GM21381 (cell line): ENCODE measurements around the gene EID3.
"Not testable (repeated sequence)": the region's sequence is repeated elsewhere in the genome, so short reads cannot be mapped to it uniquely, and the experiment has no call there.

Source experiments
- ATAC-seq: cut with Tn5 transposase; IDR thresholded peaks from one replicate; pipeline ENCODE4 v1.9.1; 2021; ENCODE audit warnings: mild to moderate bottlenecking, moderate library complexity; ENCODE audit not compliant: unreplicated experiment

Gene EID3

DNA sequence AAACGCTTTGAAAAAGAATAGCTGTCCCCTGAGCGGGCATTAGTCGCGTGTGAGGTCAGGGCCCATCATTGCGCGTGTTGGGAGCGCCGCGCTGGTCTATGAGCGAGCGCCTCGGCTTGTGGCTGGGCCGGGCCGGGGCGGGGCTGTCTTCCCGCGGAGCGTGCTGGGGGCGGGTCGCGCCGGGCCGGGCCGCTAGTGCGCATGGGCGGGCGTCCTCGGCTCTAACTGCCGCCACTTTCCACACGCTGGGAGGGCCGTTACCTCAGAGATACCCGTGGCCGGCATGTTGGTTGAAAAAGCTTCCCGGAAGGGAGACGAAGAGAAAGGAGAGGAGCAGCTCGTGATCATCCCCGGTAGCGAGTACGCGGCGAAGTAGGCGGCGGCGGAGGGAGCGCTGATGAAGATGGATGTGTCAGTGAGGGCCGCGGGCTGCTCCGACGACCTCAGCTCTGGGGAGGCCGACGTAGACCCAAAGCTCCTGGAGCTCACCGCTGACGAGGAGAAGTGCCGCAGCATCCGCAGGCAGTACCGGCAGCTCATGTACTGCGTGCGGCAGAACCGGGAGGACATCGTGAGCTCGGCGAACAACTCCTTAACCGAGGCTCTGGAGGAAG, at the start of gene EID3:
Gene EID3, plus strand, starts transcription at position 202 of the 614 bp plus-strand sequence. Its CDS starts 196 bp downstream, at position 398.
- ATAC-seq: peak; percentile 90

- ATAC-seq: no peak
Observed at GRCh38 chr12:104257913-104258472, 45.5 kb upstream of the EID3 start.

DNA sequence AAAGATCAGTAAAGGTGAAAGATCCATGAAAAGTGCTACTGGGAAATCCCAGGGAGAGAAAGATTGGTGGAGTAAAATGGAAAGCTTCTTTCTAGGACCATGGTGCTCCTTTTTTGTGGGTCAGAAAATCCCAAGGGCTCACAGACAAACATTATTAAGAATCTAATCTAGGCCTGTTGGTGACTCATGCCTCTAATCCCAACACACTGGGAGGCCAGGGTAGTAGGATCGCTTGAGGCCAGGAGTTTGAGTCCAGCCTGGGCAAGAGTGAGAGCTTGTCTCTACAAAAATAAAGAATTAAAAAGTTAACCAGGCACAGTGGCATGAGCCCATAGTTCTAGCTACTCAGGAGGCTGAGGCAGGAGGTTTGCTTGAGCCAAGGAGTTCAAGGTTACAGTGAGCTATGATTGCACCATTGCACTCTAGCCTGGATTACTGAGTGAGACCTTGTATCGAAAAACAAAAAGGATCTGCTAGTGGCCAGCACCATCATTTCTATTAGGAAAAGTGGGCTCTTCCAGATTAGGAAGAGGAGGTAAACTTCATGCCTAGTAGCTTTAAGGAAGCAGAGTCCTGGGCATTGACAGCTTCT, 45.0 kb upstream of the EID3 start:
- ATAC-seq: no peak

- ATAC-seq: no peak
Observed at GRCh38 chr12:104263026-104263425, 40.5 kb upstream of the EID3 start.

GRCh38 chr12:104263580-104264358, 39.8 kb upstream of the EID3 start:
- ATAC-seq: no peak

DNA sequence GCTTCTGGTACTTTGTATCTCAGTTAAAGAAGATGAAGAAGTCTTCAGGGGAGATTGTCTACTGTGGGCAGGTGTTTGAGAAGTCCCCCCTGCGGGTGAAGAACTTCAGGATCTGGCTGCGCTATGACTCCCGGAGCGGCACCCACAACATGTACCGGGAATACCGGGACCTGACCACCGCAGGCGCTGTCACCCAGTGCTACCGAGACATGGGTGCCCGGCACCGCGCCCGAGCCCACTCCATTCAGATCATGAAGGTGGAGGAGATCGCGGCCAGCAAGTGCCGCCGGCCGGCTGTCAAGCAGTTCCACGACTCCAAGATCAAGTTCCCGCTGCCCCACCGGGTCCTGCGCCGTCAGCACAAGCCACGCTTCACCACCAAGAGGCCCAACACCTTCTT, 38.1 kb upstream of the EID3 start:
- ATAC-seq: not testable (repeated sequence)

- ATAC-seq: no peak
Observed at GRCh38 chr12:104272938-104273337, 30.6 kb upstream of the EID3 start.

DNA sequence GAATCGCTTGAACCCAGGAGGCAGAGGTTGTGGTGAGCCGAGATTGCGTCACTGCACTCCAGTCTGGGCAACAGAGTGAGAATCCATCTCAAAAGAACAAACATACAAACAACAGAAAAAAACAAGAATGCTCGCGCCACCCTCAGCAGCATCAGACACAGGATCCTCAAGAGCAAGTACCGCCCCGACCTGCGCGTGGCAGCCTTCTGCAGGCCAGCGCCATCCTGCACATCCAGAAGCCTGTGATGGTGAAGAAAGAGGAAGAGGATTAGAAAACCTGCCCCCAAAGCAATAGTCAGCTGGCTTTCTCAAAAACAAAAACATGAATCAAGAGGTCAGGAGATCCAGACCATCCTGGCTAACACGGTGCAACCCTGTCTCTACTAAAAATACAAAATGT, 30.0 kb upstream of the EID3 start:
- no peak for ATAC-seq

GRCh38 chr12:104274811-104275210, 28.7 kb upstream of the EID3 start:
- ATAC-seq: no peak

DNA sequence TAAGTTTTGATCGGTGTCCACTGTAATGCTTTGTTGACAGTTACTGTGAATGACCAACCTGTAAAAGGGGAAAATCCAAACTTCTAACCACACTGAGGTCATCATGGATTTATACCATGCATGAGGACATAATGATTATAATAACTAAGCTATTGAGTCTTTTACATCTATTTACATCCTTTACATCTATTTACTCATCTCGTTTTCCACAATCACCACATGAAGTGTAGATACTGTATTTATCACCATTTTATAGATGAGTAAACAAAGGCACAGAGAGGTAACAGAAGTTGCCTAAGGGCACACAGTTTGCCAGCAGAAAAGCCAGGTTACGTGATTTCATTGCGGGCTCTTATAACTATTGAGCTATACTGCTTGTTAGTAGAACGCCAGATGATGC, 27.9 kb upstream of the EID3 start:
- ATAC-seq: peak; percentile 12

DNA sequence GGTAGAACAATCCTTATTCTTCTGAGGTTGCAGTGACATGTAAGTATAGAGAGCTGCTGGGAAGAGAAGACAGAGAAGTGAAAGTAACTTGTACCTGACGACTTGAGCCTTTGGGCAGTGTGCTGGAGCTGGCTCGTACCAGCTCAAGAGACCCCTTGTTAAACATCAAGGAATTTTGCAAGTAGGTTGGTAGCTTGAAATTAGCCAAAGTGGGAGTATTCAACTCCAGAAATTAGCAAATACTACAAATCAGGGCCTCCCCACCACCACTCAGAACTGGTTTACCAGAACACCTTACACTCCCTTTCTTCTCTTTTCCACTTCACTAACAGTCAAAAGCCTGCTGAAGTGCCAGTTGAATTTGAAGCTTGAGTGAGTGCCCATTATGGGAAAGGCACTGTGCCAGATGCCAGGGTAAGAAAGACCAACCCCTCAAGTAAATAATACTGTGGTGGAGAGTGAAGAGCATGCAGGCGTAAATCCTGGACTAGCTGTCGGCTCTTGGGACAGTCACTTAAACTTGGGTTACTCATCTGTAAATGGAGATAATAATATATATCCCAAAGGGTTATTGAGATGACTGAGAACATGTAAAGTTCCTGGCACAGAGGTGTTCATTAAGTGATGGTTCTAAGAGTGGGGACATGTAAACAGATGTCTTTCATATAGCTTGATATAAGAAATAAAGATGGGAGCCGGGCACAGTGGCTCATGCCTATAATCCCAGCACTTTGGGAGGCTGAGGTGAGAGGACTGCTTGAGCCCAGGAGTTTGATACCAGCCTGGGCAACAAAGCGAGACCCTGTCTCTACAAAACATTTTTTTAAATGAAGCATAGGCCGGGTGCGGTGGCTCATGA, 27.0 kb upstream of the EID3 start:
- peak; percentile 73 for ATAC-seq

- no peak for ATAC-seq
Observed at GRCh38 chr12:104279164-104279563, 24.4 kb upstream of the EID3 start.

DNA sequence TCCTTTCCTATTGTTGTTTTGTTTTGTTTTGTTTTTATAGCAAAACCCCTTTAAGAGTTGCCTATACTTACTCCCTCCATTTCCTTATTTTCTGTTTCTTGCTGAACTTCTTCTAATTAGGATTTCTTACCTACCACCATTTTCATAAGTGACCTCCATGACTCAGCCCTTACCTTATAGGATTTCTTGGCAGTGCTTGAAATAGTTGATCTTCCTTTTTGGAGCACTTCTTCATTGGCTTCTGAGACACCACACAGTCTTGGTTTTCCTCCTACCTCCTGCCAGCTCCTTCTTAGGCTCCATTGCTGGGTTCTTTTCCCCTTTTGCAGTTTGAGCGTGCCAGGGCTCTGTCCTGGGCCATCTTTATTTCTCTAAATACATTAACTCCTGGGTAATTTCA, 23.4 kb upstream of the EID3 start:
- no peak for ATAC-seq

GRCh38 chr12:104280717-104281458, 22.7 kb upstream of the EID3 start:
- no peak for ATAC-seq

- ATAC-seq: no peak
Observed at GRCh38 chr12:104281636-104282035, 21.9 kb upstream of the EID3 start.

DNA sequence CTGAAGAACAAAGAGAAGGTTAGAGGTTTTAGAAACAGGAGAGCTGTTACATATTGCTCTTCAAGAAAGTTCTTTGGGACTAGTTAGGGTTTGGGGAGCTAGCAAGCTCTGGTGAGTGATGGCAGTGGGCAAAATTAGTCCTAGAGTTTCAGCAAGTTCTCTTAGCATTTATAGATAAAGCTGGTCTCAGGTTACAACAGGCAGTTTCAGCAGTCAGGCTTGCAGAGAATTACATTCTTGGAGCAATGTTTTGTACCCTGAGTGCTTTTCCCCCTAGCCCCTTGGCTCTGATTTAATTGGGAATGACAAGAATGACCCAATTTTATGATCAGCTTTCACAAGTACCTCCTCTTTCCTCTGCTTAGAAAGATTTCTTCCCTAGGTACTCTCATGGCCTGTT, 21.4 kb upstream of the EID3 start:
- no peak for ATAC-seq

- no peak for ATAC-seq
Observed at GRCh38 chr12:104285740-104286515, 17.6 kb upstream of the EID3 start.

DNA sequence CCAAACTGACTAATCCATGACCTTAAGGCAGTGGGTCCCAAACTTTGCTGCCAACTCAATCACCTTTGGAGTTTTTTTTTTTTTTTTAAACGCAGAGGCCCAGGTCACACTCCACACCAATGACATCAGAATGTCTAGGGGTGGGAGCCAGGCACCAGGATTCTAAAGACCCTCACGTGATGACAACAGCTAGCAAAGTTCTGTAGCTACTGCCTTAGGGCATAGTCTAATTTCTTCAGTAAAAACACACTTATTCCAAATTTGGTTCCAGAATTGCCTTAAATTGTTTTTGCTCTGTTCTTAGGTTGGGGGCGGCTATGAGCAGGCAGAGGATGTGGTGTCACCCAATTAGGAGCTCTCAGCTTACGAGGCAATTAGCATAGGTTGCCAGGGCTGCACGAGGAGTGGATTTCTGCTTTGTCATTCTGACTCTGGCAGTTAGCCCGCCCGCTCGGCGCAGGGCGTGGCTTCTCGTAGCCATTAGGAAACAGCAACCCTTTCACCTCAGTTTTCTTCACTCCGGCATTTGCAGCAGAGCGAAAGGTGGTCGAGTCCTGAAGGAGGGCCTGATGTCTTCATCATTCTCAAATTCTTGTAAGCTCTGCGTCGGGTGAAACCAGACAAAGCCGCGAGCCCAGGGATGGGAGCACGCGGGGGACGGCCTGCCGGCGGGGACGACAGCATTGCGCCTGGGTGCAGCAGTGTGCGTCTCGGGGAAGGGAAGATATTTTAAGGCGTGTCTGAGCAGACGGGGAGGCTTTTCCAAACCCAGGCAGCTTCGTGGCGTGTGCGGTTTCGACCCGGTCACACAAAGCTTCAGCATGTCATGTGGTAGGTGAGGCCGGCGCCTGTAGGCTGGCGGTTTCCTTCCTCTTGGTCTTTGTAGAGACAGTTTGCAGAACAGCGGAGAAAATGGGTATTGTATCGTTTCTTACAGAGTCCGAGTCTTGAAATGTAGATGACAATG, 16.7 kb upstream of the EID3 start:
- peak; percentile 88 for ATAC-seq
